Activated CD4-positive, alpha-beta T cell treated with anti-CD3 and anti-CD28 coated beads, Interleukin-2, amount 50 U/mL, for 1 hour (primary cell): ENCODE measurements around the gene ADCY5.
A peak's percentile ranks its signal among the peaks of the same experiment; 100 is the strongest.

Experiments
- DNase-seq: peaks from one replicate; pipeline ENCODE4 v3.0.0-alpha.2; 2020

ADCY5 gene

GRCh38 chr3:123296836-123297626, 151.9 kb downstream of the ADCY5 start:
- DNase-seq = no peak

GRCh38 chr3:123296261-123296660, 152.6 kb downstream of the ADCY5 start:
- DNase-seq = no peak

GRCh38 chr3:123295901-123296250, 153.0 kb downstream of the ADCY5 start:
- no peak for DNase-seq

- DNase-seq = no peak
These were observed 153.6 kb downstream of the ADCY5 start for GRCh38 chr3:123295171-123295900.

GRCh38 chr3:123294296-123294938, 154.5 kb downstream of the ADCY5 start:
- DNase-seq = no peak

- no peak for DNase-seq
These were observed 156.3 kb downstream of the ADCY5 start for GRCh38 chr3:123292321-123293310.

GRCh38 chr3:123291404-123291803, 157.5 kb downstream of the ADCY5 start:
- no peak for DNase-seq

GRCh38 chr3:123290962-123291361, 157.9 kb downstream of the ADCY5 start:
- no peak for DNase-seq

- DNase-seq = no peak
These were observed 158.6 kb downstream of the ADCY5 start for GRCh38 chr3:123290107-123290930.

GRCh38 chr3:123289391-123290106, 159.3 kb downstream of the ADCY5 start:
- DNase-seq = no peak

GRCh38 chr3:123287962-123288302, 161.0 kb downstream of the ADCY5 start:
- DNase-seq = no peak

GRCh38 chr3:123287051-123287961, 161.6 kb downstream of the ADCY5 start:
- no peak for DNase-seq

- peak; percentile 14 for DNase-seq
These were observed 162.4 kb downstream of the ADCY5 start for GRCh38 chr3:123286308-123287023.

- DNase-seq = no peak
These were observed 163.0 kb downstream of the ADCY5 start for GRCh38 chr3:123285931-123286307.

GRCh38 chr3:123285479-123285878, 163.4 kb downstream of the ADCY5 start:
- no peak for DNase-seq

GRCh38 chr3:123285066-123285465, 163.8 kb downstream of the ADCY5 start:
- no peak for DNase-seq

- DNase-seq = no peak
These were observed 164.4 kb downstream of the ADCY5 start for GRCh38 chr3:123284399-123285010.

- DNase-seq = no peak
These were observed 165.1 kb downstream of the ADCY5 start for GRCh38 chr3:123283657-123284398.
